SK-N-SH treated with all-trans-retinoic acid at 6 μM for 48 hours (cell line): ENCODE results near the gene CYP26C1.

Experiments used
- ATAC-seq: fragments of 200-7000 bp; cut with Tn5 transposase; 3 replicates; pipeline ENCODE4 v1.9.1; 2020; ENCODE audit warnings: mild to moderate bottlenecking, moderate library complexity
- ARNTL ChIP-seq: fragments of 450-650 bp; formaldehyde crosslinking; IDR thresholded peaks from 2 replicates; pipeline ENCODE4 v1.5.0; 2020; ENCODE audit warnings: low read depth, mild to moderate bottlenecking, moderate library complexity, borderline replicate concordance
- BACH2 ChIP-seq: fragments of 250-450 bp; sonication (Bioruptor Pico); IDR thresholded peaks from 2 replicates; pipeline ENCODE4 v1.9.0; 2021; ENCODE audit warnings: mild to moderate bottlenecking, borderline replicate concordance
- CSDC2 ChIP-seq: fragments of 250-450 bp; sonication (Bioruptor Pico); IDR thresholded peaks from 2 replicates; pipeline ENCODE4 v1.5.0; 2020; ENCODE audit warnings: mild to moderate bottlenecking, moderate library complexity
- GLIS3 ChIP-seq: fragments of 250-450 bp; sonication (Bioruptor Pico); IDR thresholded peaks from 2 replicates; pipeline ENCODE4 v1.5.0; 2020; ENCODE audit warnings: mild to moderate bottlenecking, moderate library complexity
- ISL1 ChIP-seq: fragments of 250-450 bp; sonication (Bioruptor Pico); IDR thresholded peaks from 2 replicates; pipeline ENCODE4 v2.1.2; 2022; ENCODE audit warnings: mild to moderate bottlenecking, moderate library complexity
- OSR1 ChIP-seq: fragments of 250-450 bp; sonication (Bioruptor Pico); IDR thresholded peaks from 2 replicates; pipeline ENCODE4 v1.8.0; 2022; ENCODE audit warnings: moderate library complexity, mild to moderate bottlenecking, inconsistent platforms
- PATZ1 ChIP-seq: fragments of 250-450 bp; sonication (Bioruptor Pico); IDR thresholded peaks from 2 replicates; pipeline ENCODE4 v1.8.0; 2020; ENCODE audit warnings: mild to moderate bottlenecking, moderate library complexity, borderline replicate concordance
- POU6F1 ChIP-seq: fragments of 250-450 bp; sonication (Bioruptor Pico); IDR thresholded peaks from 2 replicates; pipeline ENCODE4 v1.8.0; 2021; ENCODE audit warnings: low read depth, mild to moderate bottlenecking, moderate library complexity, borderline replicate concordance
- PPARA ChIP-seq: fragments of 250-450 bp; sonication (Bioruptor Pico); IDR thresholded peaks from 2 replicates; pipeline ENCODE4 v1.5.0; 2020; ENCODE audit warnings: mild to moderate bottlenecking, borderline replicate concordance
- RARB ChIP-seq: fragments of 250-450 bp; sonication (Bioruptor Pico); IDR thresholded peaks from 2 replicates; pipeline ENCODE4 v1.8.0; 2021; ENCODE audit warnings: mild to moderate bottlenecking, moderate library complexity
- SNAI2 ChIP-seq: fragments of 250-450 bp; sonication (Bioruptor Pico); IDR thresholded peaks from 2 replicates; pipeline ENCODE4 v1.5.0; 2020; ENCODE audit warnings: mild to moderate bottlenecking, moderate library complexity
- TCF4 ChIP-seq: fragments of 250-450 bp; sonication (Bioruptor Pico); IDR thresholded peaks from 2 replicates; pipeline ENCODE4 v1.8.0; 2021; ENCODE audit warnings: mild to moderate bottlenecking, moderate library complexity, borderline replicate concordance
- TSHZ2 ChIP-seq: fragments of 250-450 bp; sonication (Bioruptor Pico); IDR thresholded peaks from 2 replicates; pipeline ENCODE4 v1.5.0; 2020; ENCODE audit warnings: mild to moderate bottlenecking, moderate library complexity
- ZFP3 ChIP-seq: fragments of 250-450 bp; sonication (Bioruptor Pico); IDR thresholded peaks from 2 replicates; pipeline ENCODE4 v1.5.0; 2020; ENCODE audit warnings: mild to moderate bottlenecking, moderate library complexity
- ZFP30 ChIP-seq: fragments of 450-650 bp; formaldehyde crosslinking; IDR thresholded peaks from 2 replicates; pipeline ENCODE4 v1.5.0; 2022; ENCODE audit warnings: mild to moderate bottlenecking, moderate library complexity
- ZNF70 ChIP-seq: fragments of 450-650 bp; formaldehyde crosslinking; IDR thresholded peaks from 2 replicates; pipeline ENCODE4 v1.5.0; 2020; ENCODE audit warnings: mild to moderate bottlenecking, moderate library complexity
- ZNF8 ChIP-seq: fragments of 450-650 bp; formaldehyde crosslinking; IDR thresholded peaks from 2 replicates; pipeline ENCODE4 v1.5.0; 2020; ENCODE audit warnings: mild to moderate bottlenecking, moderate library complexity
- TF ChIP-seq, protein P1 (sequence below): fragments of 250-450 bp; sonication (Bioruptor Pico); IDR thresholded peaks from 2 replicates; pipeline ENCODE4 v1.5.1; 2021; ENCODE audit warnings: mild to moderate bottlenecking, moderate library complexity
- TF ChIP-seq, protein P2 (sequence below): fragments of 250-450 bp; sonication (Bioruptor Pico); IDR thresholded peaks from 2 replicates; pipeline ENCODE4 v1.5.1; 2020; ENCODE audit warnings: low read depth, mild to moderate bottlenecking, moderate library complexity

The CYP26C1 gene

GRCh38 chr10:93070378-93071176 is 10.0 kb downstream of the CYP26C1 start:
- ATAC-seq, result no peak

DNA sequence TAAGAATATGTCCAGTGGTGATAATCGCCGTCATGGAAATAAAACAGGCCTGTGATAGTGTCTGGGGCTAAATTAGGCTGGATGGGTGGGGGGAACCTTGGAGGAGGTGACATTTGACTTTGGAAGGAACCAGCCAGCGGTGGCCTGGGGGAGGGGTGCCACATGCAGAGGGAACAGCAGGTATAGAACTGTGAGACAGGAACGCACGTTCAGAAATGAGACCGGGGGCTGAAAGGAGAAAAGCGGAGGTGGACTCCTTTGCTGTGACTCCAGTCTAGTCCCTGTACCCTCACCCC is 10.5 kb downstream of the CYP26C1 start:
- ATAC-seq, result no peak
- TF ChIP-seq ARNTL (CRISPR knock-in tag), result no peak
- TF ChIP-seq ZNF8 (CRISPR knock-in tag), result no peak
- no peak for TF ChIP-seq PATZ1 (CRISPR knock-in tag)
- no peak for TF ChIP-seq ZFP30 (CRISPR knock-in tag)
- TF ChIP-seq ISL1 (CRISPR knock-in tag), result no peak
- TF ChIP-seq POU6F1 (CRISPR knock-in tag), result no peak
- no peak for TF ChIP-seq PPARA (CRISPR knock-in tag)
- TF ChIP-seq SNAI2 (CRISPR knock-in tag), result no peak
- TF ChIP-seq RARB (CRISPR knock-in tag), result no peak
- no peak for TF ChIP-seq BACH2 (CRISPR knock-in tag)
- no peak for TF ChIP-seq CSDC2 (CRISPR knock-in tag)
- TF ChIP-seq ZNF70, result no peak
- TF ChIP-seq, protein P1, sequence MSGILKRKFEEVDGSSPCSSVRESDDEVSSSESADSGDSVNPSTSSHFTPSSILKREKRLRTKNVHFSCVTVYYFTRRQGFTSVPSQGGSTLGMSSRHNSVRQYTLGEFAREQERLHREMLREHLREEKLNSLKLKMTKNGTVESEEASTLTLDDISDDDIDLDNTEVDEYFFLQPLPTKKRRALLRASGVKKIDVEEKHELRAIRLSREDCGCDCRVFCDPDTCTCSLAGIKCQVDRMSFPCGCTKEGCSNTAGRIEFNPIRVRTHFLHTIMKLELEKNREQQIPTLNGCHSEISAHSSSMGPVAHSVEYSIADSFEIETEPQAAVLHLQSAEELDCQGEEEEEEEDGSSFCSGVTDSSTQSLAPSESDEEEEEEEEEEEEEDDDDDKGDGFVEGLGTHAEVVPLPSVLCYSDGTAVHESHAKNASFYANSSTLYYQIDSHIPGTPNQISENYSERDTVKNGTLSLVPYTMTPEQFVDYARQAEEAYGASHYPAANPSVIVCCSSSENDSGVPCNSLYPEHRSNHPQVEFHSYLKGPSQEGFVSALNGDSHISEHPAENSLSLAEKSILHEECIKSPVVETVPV (CRISPR knock-in tag), result no peak
- TF ChIP-seq, protein P2, sequence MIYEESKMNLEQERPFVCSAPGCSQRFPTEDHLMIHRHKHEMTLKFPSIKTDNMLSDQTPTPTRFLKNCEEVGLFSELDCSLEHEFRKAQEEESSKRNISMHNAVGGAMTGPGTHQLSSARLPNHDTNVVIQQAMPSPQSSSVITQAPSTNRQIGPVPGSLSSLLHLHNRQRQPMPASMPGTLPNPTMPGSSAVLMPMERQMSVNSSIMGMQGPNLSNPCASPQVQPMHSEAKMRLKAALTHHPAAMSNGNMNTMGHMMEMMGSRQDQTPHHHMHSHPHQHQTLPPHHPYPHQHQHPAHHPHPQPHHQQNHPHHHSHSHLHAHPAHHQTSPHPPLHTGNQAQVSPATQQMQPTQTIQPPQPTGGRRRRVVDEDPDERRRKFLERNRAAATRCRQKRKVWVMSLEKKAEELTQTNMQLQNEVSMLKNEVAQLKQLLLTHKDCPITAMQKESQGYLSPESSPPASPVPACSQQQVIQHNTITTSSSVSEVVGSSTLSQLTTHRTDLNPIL (CRISPR knock-in tag), result no peak
- no peak for TF ChIP-seq TSHZ2 (CRISPR knock-in tag)

More at GRCh38 chr10:93070378-93071176, 10.0 kb downstream of the CYP26C1 start:
- TF ChIP-seq, protein P1 (CRISPR knock-in tag), result no peak
- no peak for TF ChIP-seq ZNF8 (CRISPR knock-in tag)
- TF ChIP-seq BACH2 (CRISPR knock-in tag), result no peak
- no peak for TF ChIP-seq PATZ1 (CRISPR knock-in tag)
- no peak for TF ChIP-seq ZFP30 (CRISPR knock-in tag)
- no peak for TF ChIP-seq PPARA (CRISPR knock-in tag)
- no peak for TF ChIP-seq TCF4 (CRISPR knock-in tag)
- TF ChIP-seq ZFP3 (CRISPR knock-in tag), result no peak
- TF ChIP-seq GLIS3 (CRISPR knock-in tag), result no peak
- TF ChIP-seq POU6F1 (CRISPR knock-in tag), result no peak
- no peak for TF ChIP-seq OSR1 (CRISPR knock-in tag)
- TF ChIP-seq RARB (CRISPR knock-in tag), result no peak
- TF ChIP-seq ISL1 (CRISPR knock-in tag), result no peak
